Measurements from ENCODE around the gene KLHDC8A.
A peak's percentile ranks its signal among the peaks of the same experiment; 100 is the strongest.

DNA sequence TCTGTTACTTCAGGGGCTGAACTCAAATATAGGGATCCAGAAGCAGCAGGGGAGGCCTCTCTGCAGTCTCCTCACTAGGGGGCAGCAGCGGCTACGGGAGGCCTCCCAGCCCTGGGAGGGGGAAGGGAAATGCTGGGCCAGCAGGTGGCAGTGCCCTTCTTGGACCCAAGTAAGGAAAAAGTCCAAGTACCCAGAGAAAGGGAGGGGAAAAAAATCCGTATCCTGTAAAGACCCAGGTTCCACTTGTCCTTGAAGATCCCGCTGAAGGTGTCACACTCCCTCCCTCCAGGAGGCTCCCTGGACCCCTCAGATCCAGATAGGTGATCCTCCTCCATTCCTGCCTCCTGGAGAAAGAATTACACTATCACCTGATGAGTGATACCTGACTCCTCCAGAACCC lies 21.0 kb downstream of the KLHDC8A start:
- TF ChIP-seq, protein P1, sequence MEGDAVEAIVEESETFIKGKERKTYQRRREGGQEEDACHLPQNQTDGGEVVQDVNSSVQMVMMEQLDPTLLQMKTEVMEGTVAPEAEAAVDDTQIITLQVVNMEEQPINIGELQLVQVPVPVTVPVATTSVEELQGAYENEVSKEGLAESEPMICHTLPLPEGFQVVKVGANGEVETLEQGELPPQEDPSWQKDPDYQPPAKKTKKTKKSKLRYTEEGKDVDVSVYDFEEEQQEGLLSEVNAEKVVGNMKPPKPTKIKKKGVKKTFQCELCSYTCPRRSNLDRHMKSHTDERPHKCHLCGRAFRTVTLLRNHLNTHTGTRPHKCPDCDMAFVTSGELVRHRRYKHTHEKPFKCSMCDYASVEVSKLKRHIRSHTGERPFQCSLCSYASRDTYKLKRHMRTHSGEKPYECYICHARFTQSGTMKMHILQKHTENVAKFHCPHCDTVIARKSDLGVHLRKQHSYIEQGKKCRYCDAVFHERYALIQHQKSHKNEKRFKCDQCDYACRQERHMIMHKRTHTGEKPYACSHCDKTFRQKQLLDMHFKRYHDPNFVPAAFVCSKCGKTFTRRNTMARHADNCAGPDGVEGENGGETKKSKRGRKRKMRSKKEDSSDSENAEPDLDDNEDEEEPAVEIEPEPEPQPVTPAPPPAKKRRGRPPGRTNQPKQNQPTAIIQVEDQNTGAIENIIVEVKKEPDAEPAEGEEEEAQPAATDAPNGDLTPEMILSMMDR (conservative IDR thresholded peaks at IDR 0.05; ENCODE audit: low read depth, low read length), result peak; percentile 99
- no peak for TF ChIP-seq EZH2 (IDR thresholded peaks at IDR 0.05; ENCODE audit: borderline replicate concordance, low read depth, low read length, poor library complexity, severe bottlenecking)
